AG04450 (cell line): Measurements from ENCODE around the gene GLIS1. TPM values are rescaled to one million over a fixed set of nuclear protein-coding genes. Genes with fewer than 3 reads are reported as not detected.
"Not testable (repeated sequence)": the region's sequence is repeated elsewhere in the genome, so short reads cannot be mapped to it uniquely, and the experiment has no call there.

Experiments
- CTCF ChIA-PET: fragments of 300-600, 350-600 bp; formaldehyde crosslinking; extraction: SDS; loops from one replicate; lab custom pipeline; 2022; ENCODE audit warnings: antibody characterized with exemption, inconsistent platforms; lab: Charles Lee
- POLR2A ChIA-PET: fragments of 350-600 bp; formaldehyde crosslinking; extraction: SDS; loops from one replicate; lab custom pipeline; 2021; ENCODE audit warnings: antibody characterized with exemption, inconsistent platforms; lab: Yijun Ruan, JAX
- DNase-seq: peaks from one replicate; pipeline ENCODE4 v3.0.0-alpha.2; 2011; ENCODE audit warnings: low read depth, low spot score
- H3K27ac ChIP-seq: one replicate; pipeline ENCODE4 v1.5.1; 2012; ENCODE audit warnings: low read depth, low read length, control low read depth
- H3K27me3 ChIP-seq: one replicate; pipeline ENCODE4 v1.6.0; 2012; ENCODE audit warnings: low read length; ENCODE audit not compliant: control insufficient read depth, insufficient read depth
- H3K4me3 ChIP-seq: 2 replicates; pipeline ENCODE4 v1.5.1; 2011; ENCODE audit warnings: mild to moderate bottlenecking, low read depth, low read length, control low read depth
- H3K9me3 ChIP-seq: 2 replicates; pipeline ENCODE4 v1.5.1; 2012; ENCODE audit warnings: low read length; ENCODE audit not compliant: control insufficient read depth, insufficient read depth
- CTCF ChIP-seq: IDR thresholded peaks from 2 replicates; pipeline ENCODE4 v1.5.1; 2011; ENCODE audit warnings: low read depth, low read length, control low read depth, inconsistent platforms
- polyA plus RNA-seq: library from polyadenylated mRNA; depleted of rRNA; stranded (reverse); fragments of >200 nt; gene quantifications from 2 replicates; pipeline ENCODE4 v1.2.3, GENCODE V29; 2011

The GLIS1 gene
- polyA plus RNA-seq, 1 experiment: 0.77 TPM

DNA sequence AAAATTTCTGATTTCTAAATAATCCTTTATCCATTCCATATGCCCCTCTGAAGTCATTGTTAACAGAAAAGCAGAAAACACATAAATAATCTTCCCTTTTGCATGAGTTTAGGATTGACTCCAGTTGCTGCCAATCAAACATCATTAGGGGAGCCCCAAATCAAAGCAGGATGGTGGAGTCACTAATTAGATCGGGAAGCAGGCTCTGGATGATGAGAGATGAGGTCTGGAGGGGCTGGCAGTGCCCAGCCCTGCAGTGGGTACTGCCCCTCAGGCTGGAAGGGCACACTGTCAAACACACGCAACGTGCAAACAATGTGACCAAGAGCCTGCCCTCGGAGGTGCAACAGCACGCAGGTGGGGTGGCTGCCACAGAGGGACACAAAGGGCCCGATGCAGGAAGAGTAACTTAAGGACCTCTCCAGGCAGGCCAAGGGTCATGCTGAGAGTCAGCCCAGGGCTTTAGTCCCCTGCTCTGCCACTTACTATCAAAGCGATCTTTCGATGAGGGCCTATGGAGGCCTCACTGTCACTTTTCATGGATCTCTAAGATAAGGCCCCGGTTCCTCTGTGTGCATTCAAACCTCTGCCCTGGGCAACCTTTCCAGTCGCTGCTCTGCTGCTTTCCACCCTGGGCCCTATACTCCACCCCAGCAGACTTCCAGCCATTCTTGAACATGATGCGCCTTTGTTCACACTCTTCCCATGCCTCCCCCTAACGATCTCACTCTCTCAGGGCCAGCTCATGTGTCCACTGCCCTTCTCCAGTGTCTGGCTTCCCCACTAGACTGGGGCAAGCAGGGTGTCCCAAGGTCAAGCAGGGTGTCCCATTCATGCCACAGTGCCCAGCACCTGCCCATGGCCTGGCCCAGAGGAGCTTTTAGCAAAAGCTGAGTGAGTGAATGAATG is 180.9 kb downstream of the GLIS1 start:
- ChIA-PET POLR2A (no interaction called here), CTCF (no interaction called here)
- no peak overlapping the region for H3K27ac ChIP-seq
- no peaks in the 10 kb centered on the region for H3K27me3 ChIP-seq
- H3K9me3 ChIP-seq: no peaks in the 10 kb centered on the region; the same call in 1 of the 2 replicates
- DNase-seq: no peak
- no peak overlapping the region for H3K4me3 ChIP-seq
- no peak for TF ChIP-seq CTCF

DNA sequence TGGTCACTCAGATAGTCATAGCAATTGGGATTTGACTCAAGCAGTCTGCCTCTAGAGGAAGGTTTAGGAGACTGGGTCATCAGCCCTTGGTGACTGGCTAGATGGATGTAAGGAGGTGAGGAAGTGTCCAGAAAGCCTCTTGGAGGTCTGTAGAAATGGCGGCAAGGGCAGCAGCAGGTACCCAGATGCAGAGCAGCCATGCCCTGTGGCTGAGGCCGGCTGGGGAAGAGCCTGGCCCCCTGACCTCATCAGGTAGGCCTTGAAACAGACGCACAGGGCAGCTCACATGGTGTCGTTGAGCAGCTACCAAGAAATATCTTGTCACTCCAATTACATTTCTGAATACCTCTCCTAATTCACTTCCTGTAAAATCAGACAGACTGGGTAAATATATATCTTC is 181.6 kb downstream of the GLIS1 start:
- H3K9me3 ChIP-seq: no peaks in the 10 kb centered on the region; the same call in 1 of the 2 replicates
- no peaks in the 10 kb centered on the region for H3K27me3 ChIP-seq
- H3K27ac ChIP-seq: no peak overlapping the region
- ChIA-PET POLR2A (no interaction called here), CTCF (no interaction called here)
- 0 out of 2 replicates have a peak, but pooled peaks have one; percentile 6 for TF ChIP-seq CTCF
- H3K4me3 ChIP-seq: no peak overlapping the region
- no peak for DNase-seq

- ChIA-PET CTCF (no interaction called here), POLR2A (no interaction called here)
- no peak overlapping the region for H3K27ac ChIP-seq
- no peaks in the 10 kb centered on the region; the same call in 1 of the 2 replicates for H3K9me3 ChIP-seq
- TF ChIP-seq CTCF: no peak
- no peak overlapping the region for H3K4me3 ChIP-seq
- H3K27me3 ChIP-seq: no peaks in the 10 kb centered on the region
- no peak for DNase-seq
Observed at GRCh38 chr1:53556657-53557227, 182.2 kb downstream of the GLIS1 start.

DNA sequence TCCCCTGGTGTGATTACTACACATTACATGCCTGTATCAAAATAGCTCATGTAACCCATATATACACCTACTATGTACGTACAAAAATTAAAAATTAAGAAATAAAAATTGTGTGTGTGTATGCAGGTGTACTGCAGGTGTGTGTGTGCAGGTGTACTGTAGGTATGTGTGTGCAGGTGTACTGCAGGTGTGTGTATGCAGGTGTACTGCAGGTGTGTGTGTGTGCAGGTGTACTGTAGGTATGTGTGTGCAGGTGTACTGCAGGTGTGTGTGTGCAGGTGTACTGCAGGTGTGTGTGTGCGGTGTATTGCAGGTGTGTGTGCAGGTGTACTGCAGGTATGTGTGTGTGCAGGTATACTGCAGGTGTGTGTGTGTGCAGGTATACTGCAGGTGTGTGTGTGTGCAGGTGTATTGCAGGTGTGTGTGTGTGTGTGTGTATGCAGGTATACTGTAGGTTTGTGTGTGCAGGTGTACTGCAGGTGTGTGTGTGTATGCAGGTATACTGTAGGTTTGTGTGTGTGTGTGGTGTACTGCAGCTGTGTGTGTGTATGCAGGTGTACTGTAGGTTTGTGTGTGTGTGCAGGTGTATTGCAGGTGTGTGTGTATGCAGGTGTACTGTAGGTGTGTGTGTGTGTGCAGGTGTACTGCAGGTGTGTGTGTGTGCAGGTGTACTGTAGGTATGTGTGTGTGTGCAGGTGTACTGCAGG is 183.2 kb downstream of the GLIS1 start:
- H3K27me3 ChIP-seq, H3K27ac ChIP-seq, H3K9me3 ChIP-seq, DNase-seq, CTCF ChIA-PET, POLR2A ChIA-PET, H3K4me3 ChIP-seq: not testable (repeated sequence)

DNA sequence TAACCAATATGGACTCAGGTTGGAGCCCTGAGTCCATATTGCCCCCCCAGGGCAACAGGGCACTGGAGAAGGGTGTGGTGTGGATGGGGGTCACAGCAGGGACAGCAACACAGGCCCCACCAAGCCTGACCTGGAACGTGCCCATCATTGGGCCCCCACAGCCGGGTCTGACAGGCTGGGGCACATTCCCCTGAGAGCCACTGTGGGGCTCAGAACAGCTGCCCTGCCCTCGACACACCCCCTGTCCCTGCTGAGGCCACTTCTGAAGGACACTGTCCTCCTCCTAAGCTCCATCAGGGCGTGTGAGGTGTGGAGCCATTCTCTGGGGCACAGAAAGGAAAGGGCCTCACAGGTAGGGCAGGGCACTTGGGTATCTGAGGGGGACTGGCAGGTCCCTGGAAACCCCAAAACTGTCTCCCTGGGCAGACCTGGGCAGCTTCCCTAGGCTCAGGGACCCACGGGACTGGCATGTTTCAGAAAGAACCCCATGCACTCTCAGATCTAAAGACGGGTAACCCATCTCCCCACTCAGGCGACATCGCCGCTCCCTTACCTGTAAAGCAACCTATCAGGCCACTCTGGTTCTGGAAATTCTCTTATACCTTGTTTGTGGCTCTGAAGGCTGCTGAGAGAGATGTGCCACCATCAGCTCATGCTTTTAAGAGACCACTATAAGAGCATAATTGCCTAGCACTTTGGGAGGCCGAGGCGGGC is 184.2 kb downstream of the GLIS1 start:
- POLR2A ChIA-PET: no interaction called here
- H3K9me3 ChIP-seq: no peaks in the 10 kb centered on the region; the same call in 1 of the 2 replicates
- H3K27me3 ChIP-seq: no peaks in the 10 kb centered on the region
- no peak for DNase-seq
- H3K27ac ChIP-seq: no peak overlapping the region
- no peak overlapping the region for H3K4me3 ChIP-seq
- no peak for TF ChIP-seq CTCF
- CTCF ChIA-PET: no interaction called here
